Fibroblast of pulmonary artery (primary cell): ENCODE data around the gene TJP2.
"Not testable (repeated sequence)": the region's sequence is repeated elsewhere in the genome, so short reads cannot be mapped to it uniquely, and the experiment has no call there.

ENCODE experiments used
- DNase-seq: peaks from one replicate; pipeline ENCODE4 v3.0.0-alpha.2; 2010; ENCODE audit warnings: low read depth
- H3K4me3 ChIP-seq: replicated peaks from 2 replicates; pipeline ENCODE4 v1.5.1; 2011; ENCODE audit warnings: low read depth, mild to moderate bottlenecking, control low read depth, low read length, moderate library complexity
- CTCF ChIP-seq: IDR thresholded peaks from 2 replicates; pipeline ENCODE4 v1.5.1; 2011; ENCODE audit warnings: mild to moderate bottlenecking, control low read depth, low read length, inconsistent platforms; ENCODE audit errors: missing control alignments

The TJP2 gene

DNA sequence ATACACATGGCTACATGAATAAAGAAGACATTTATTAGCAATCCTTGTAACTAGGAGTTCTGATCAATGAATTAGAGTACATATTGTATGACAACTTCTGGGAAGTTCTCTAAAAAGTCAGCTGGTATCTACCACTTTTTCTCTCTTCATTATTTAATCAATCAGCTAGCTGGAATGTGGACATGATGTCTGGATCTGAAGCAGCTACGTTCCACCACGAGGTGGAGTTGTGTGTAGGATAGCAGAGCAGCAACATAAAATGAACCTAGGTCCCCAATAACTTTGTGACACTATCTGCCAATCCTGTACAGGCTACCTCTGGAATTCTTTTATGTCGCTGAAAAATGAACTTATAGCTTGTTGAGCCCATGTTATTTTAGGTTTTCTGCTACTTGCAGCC lies 118.0 kb downstream of the TJP2 start:
- H3K4me3 ChIP-seq: no peak overlapping the region
- no peak for DNase-seq
- no peak for TF ChIP-seq CTCF

- H3K4me3 ChIP-seq: no peak overlapping the region
- DNase-seq: no peak
- TF ChIP-seq CTCF: no peak
Observed at GRCh38 chr9:69293156-69293555, 119.1 kb downstream of the TJP2 start.

DNA sequence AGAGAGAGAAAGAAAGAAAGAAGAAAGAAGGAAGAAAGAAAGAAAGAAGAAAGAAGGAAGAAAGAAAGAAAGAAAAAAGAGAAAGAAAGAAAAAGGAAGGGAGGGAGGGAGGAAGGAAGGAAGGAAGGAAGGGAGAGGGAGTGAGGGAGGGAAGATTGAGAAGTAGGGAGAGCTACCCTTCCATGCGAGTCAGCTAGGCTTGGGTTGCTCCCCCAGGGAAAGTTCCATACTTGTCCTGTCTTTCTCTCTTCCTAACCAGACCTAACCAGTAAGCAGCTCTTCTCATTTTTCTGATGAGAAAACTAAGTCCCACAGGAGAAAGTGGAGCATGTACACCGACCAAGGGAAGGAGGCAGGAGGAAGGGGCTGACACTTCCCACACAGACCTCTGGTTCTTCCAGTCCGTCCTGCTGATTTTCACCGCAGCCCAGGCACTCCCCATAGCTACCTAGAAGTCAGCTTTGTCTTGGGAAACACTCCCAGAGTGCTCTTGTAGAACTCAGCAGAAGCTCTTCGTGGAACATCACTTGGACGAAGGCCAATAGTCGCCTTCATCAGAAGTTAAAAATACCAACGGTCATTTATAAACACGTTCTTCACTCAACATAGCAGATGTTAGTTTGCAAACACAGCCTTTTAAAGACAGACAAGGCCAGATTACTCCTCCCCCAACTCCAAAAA lies 121.9 kb downstream of the TJP2 start:
- H3K4me3 ChIP-seq: no peak overlapping the region
- DNase-seq: peak; percentile 7
- no peak for TF ChIP-seq CTCF

- no peak overlapping the region for H3K4me3 ChIP-seq
- no peak for TF ChIP-seq CTCF
- DNase-seq: no peak
Observed at GRCh38 chr9:69297300-69297980, 123.4 kb downstream of the TJP2 start.

- TF ChIP-seq CTCF: no peak
- DNase-seq: no peak
- H3K4me3 ChIP-seq: no peak overlapping the region
Observed at GRCh38 chr9:69299315-69299714, 125.2 kb downstream of the TJP2 start.

- no peak for DNase-seq
- TF ChIP-seq CTCF: no peak
- H3K4me3 ChIP-seq: no peak overlapping the region
Observed at GRCh38 chr9:69299826-69300225, 125.7 kb downstream of the TJP2 start.

GRCh38 chr9:69303331-69303730 lies 129.3 kb downstream of the TJP2 start:
- no peak overlapping the region for H3K4me3 ChIP-seq
- no peak for TF ChIP-seq CTCF
- DNase-seq: no peak

- DNase-seq, H3K4me3 ChIP-seq: not testable (repeated sequence)
Observed at GRCh38 chr9:69306895-69307445, 132.9 kb downstream of the TJP2 start.
